Activated CD4-positive, alpha-beta T cell treated with anti-CD3 and anti-CD28 coated beads, Interleukin-2, amount 10 ng/mL, durations not matched to agents 24 days and 14 days (primary cell): ENCODE measurements around the gene SLC38A6. TPM values are rescaled to one million over a fixed set of nuclear protein-coding genes. Genes with fewer than 3 reads are reported as not detected.

Source experiments
- DNase-seq: peaks from one replicate; pipeline ENCODE4 v3.0.0; 2022
- H3K27ac Mint-ChIP-seq: one replicate; pipeline ENCODE4 v1.8.0; 2022; ENCODE audit warnings: mild to moderate bottlenecking, mixed read lengths
- H3K27me3 Mint-ChIP-seq: one replicate; pipeline ENCODE4 v1.8.0; 2022; ENCODE audit warnings: mixed read lengths
- H3K36me3 Mint-ChIP-seq: one replicate; pipeline ENCODE4 v1.8.0; 2022; ENCODE audit warnings: low read depth, mild to moderate bottlenecking, mixed read lengths
- H3K4me1 Mint-ChIP-seq: one replicate; pipeline ENCODE4 v1.8.0; 2021; ENCODE audit warnings: mixed read lengths
- H3K4me3 Mint-ChIP-seq: one replicate; pipeline ENCODE4 v1.8.0; 2022; ENCODE audit warnings: mild to moderate bottlenecking, moderate library complexity, mixed read lengths
- H3K9me3 Mint-ChIP-seq: one replicate; pipeline ENCODE4 v1.8.0; 2021; ENCODE audit warnings: mixed read lengths
- intact Hi-C: fragments of 100-400 bp; cut with micrococcal nuclease; formaldehyde crosslinking; loops from one replicate; pipeline ENCODE4 v1.15.1; 2023
- total RNA-seq: library from RNA; stranded (reverse); gene quantifications from 2 replicates; pipeline ENCODE4 v1.2.3, GENCODE V29; 2022

The SLC38A6 gene
- total RNA-seq: 4.7 and 5.9 TPM in 2 replicates

- Mint-ChIP-seq H3K4me3 (no peak within 1 kb of the TSS), H3K9me3 (no peaks in the 10 kb centered on the region), H3K4me1 (peaks cover 21% of the 10 kb centered on the region), H3K27ac (no peak within 1 kb of the TSS), H3K27me3 (no peaks in the 10 kb centered on the region), H3K36me3 (peaks cover 23% of the 10 kb centered on the region)
- peak; percentile 98 for DNase-seq
- intact Hi-C loops: loop anchor here (1.0 to 10.0 kb wide), 6 partner anchors 16 to 1499 kb away; partner anchors contain the start of genes JKAMP and L3HYPDH
Measured at GRCh38 chr14:60980811-60981632, at the start of gene SLC38A6, which contains the start of gene TRMT5. SLC38A6 (plus strand) TSS chr14:60981245; CDS start chr14:60981278, 33 bp downstream. TRMT5 (minus strand) TSS chr14:60981079; CDS start chr14:60980973, 106 bp downstream.

- H3K27me3 Mint-ChIP-seq: no peaks in the 10 kb centered on the region
- H3K4me3 Mint-ChIP-seq: no peak overlapping the region
- no peak for DNase-seq
- H3K9me3 Mint-ChIP-seq: peaks cover 6% of the 10 kb centered on the region
- peaks cover 2% of the 10 kb centered on the region for H3K36me3 Mint-ChIP-seq
- H3K4me1 Mint-ChIP-seq: no peaks in the 10 kb centered on the region
- H3K27ac Mint-ChIP-seq: no peak overlapping the region
- intact Hi-C loops: no loop called here
Measured at GRCh38 chr14:60933920-60934655, 47.0 kb upstream of the SLC38A6 start.

GRCh38 chr14:60935319-60935718 is 45.7 kb upstream of the SLC38A6 start:
- H3K36me3 Mint-ChIP-seq: peaks cover 2% of the 10 kb centered on the region
- no peaks in the 10 kb centered on the region for H3K27me3 Mint-ChIP-seq
- no peaks in the 10 kb centered on the region for H3K4me1 Mint-ChIP-seq
- H3K27ac Mint-ChIP-seq: no peak overlapping the region
- no peak for DNase-seq
- intact Hi-C loops: no loop called here
- no peak overlapping the region for H3K4me3 Mint-ChIP-seq
- peaks cover 8% of the 10 kb centered on the region for H3K9me3 Mint-ChIP-seq

- Mint-ChIP-seq H3K4me1 (peaks cover 9% of the 10 kb centered on the region), H3K4me3 (no peak overlapping the region), H3K27me3 (no peaks in the 10 kb centered on the region), H3K36me3 (peaks cover 7% of the 10 kb centered on the region), H3K9me3 (peaks cover 8% of the 10 kb centered on the region), H3K27ac (no peak overlapping the region)
- DNase-seq: no peak
- intact Hi-C loops: no loop called here
Measured at GRCh38 chr14:60943637-60944032, 37.4 kb upstream of the SLC38A6 start.

- no peak for DNase-seq
- intact Hi-C loops: no loop called here
- Mint-ChIP-seq H3K27me3 (no peaks in the 10 kb centered on the region), H3K27ac (no peak overlapping the region), H3K9me3 (peaks cover 5% of the 10 kb centered on the region), H3K4me1 (peaks cover 9% of the 10 kb centered on the region), H3K36me3 (peaks cover 7% of the 10 kb centered on the region), H3K4me3 (no peak overlapping the region)
Measured at GRCh38 chr14:60944204-60944603, 36.8 kb upstream of the SLC38A6 start.

GRCh38 chr14:60945984-60946383 is 35.1 kb upstream of the SLC38A6 start:
- intact Hi-C loops: loop anchor here (1.0 to 5.0 kb wide), 2 partner anchors 87 to 194 kb away; no protein-coding TSS in a partner anchor
- peaks cover 7% of the 10 kb centered on the region for H3K36me3 Mint-ChIP-seq
- no peaks in the 10 kb centered on the region for H3K27me3 Mint-ChIP-seq
- DNase-seq: no peak
- H3K4me3 Mint-ChIP-seq: no peak overlapping the region
- H3K9me3 Mint-ChIP-seq: peaks cover 4% of the 10 kb centered on the region
- peaks cover 9% of the 10 kb centered on the region for H3K4me1 Mint-ChIP-seq
- peak overlapping the region; percentile 22 for H3K27ac Mint-ChIP-seq

GRCh38 chr14:60946773-60947172 is 34.3 kb upstream of the SLC38A6 start:
- no peak overlapping the region for H3K4me3 Mint-ChIP-seq
- H3K9me3 Mint-ChIP-seq: peaks cover 4% of the 10 kb centered on the region

GRCh38 chr14:60951776-60952435 is 29.1 kb upstream of the SLC38A6 start:
- Mint-ChIP-seq H3K9me3 (peaks cover 12% of the 10 kb centered on the region), H3K36me3 (peaks cover 16% of the 10 kb centered on the region), H3K4me1 (peaks cover 6% of the 10 kb centered on the region), H3K4me3 (no peak overlapping the region), H3K27ac (no peak overlapping the region), H3K27me3 (no peaks in the 10 kb centered on the region)
- no peak for DNase-seq
- intact Hi-C loops: no loop called here

More at GRCh38 chr14:60946773-60947172, 34.3 kb upstream of the SLC38A6 start:
- intact Hi-C loops: loop anchor here (1.0 to 5.0 kb wide), 2 partner anchors 87 to 194 kb away; no protein-coding TSS in a partner anchor
- DNase-seq: no peak
- Mint-ChIP-seq H3K4me1 (peaks cover 9% of the 10 kb centered on the region), H3K27ac (no peak overlapping the region), H3K27me3 (no peaks in the 10 kb centered on the region), H3K36me3 (peaks cover 5% of the 10 kb centered on the region)

- DNase-seq: no peak
- H3K4me1 Mint-ChIP-seq: peaks cover 6% of the 10 kb centered on the region
- H3K9me3 Mint-ChIP-seq: peaks cover 35% of the 10 kb centered on the region
- peak overlapping the region; percentile 6 for H3K27ac Mint-ChIP-seq
- intact Hi-C loops: loop anchor here (5.0 kb wide), 1 partner anchor 146 kb away; no protein-coding TSS in a partner anchor
- H3K36me3 Mint-ChIP-seq: peaks cover 40% of the 10 kb centered on the region
- no peak overlapping the region for H3K4me3 Mint-ChIP-seq
- H3K27me3 Mint-ChIP-seq: no peaks in the 10 kb centered on the region
Measured at GRCh38 chr14:60956202-60956601, 24.8 kb upstream of the SLC38A6 start.

- H3K4me3 Mint-ChIP-seq: no peak overlapping the region
- intact Hi-C loops: loop anchor here (5.0 kb wide), 1 partner anchor 146 kb away; no protein-coding TSS in a partner anchor
- peaks cover 6% of the 10 kb centered on the region for H3K4me1 Mint-ChIP-seq
- DNase-seq: no peak
- H3K27ac Mint-ChIP-seq: peak overlapping the region; percentile 6
- H3K9me3 Mint-ChIP-seq: peaks cover 35% of the 10 kb centered on the region
- H3K36me3 Mint-ChIP-seq: peaks cover 42% of the 10 kb centered on the region
- H3K27me3 Mint-ChIP-seq: no peaks in the 10 kb centered on the region
Measured at GRCh38 chr14:60956632-60957031, 24.4 kb upstream of the SLC38A6 start.

GRCh38 chr14:60958146-60958545 is 22.9 kb upstream of the SLC38A6 start:
- no peaks in the 10 kb centered on the region for H3K27me3 Mint-ChIP-seq
- peaks cover 6% of the 10 kb centered on the region for H3K4me1 Mint-ChIP-seq
- intact Hi-C loops: loop anchor here (5.0 kb wide), 1 partner anchor 144 kb away; no protein-coding TSS in a partner anchor
- H3K9me3 Mint-ChIP-seq: peaks cover 35% of the 10 kb centered on the region
- H3K27ac Mint-ChIP-seq: no peak overlapping the region
- DNase-seq: no peak
- H3K4me3 Mint-ChIP-seq: no peak overlapping the region
- peaks cover 42% of the 10 kb centered on the region for H3K36me3 Mint-ChIP-seq

- H3K27ac Mint-ChIP-seq: no peak overlapping the region
- H3K36me3 Mint-ChIP-seq: peaks cover 24% of the 10 kb centered on the region
- no peak for DNase-seq
- intact Hi-C loops: loop anchor here (2.0 kb wide), 1 partner anchor 17 kb away; the partner anchor contains the start of genes SLC38A6 and TRMT5
- peaks cover 6% of the 10 kb centered on the region for H3K4me1 Mint-ChIP-seq
- no peaks in the 10 kb centered on the region for H3K27me3 Mint-ChIP-seq
- H3K4me3 Mint-ChIP-seq: no peak overlapping the region
- peaks cover 15% of the 10 kb centered on the region for H3K9me3 Mint-ChIP-seq
Measured at GRCh38 chr14:60963761-60964160, 17.3 kb upstream of the SLC38A6 start.

- H3K4me1 Mint-ChIP-seq: peaks cover 6% of the 10 kb centered on the region
- no peak overlapping the region for H3K4me3 Mint-ChIP-seq
- peaks cover 9% of the 10 kb centered on the region for H3K9me3 Mint-ChIP-seq
- DNase-seq: no peak
- no peak overlapping the region for H3K27ac Mint-ChIP-seq
- intact Hi-C loops: loop anchor here (1.0 to 5.0 kb wide), 4 partner anchors 16 to 212 kb away; partner anchors contain the start of genes SLC38A6 and TRMT5
- H3K36me3 Mint-ChIP-seq: peaks cover 17% of the 10 kb centered on the region
- no peaks in the 10 kb centered on the region for H3K27me3 Mint-ChIP-seq
Measured at GRCh38 chr14:60964904-60965303, 16.1 kb upstream of the SLC38A6 start.
